GM19395 (cell line): Measurements from ENCODE around the gene PSME1.

ENCODE experiments used
- ATAC-seq: cut with Tn5 transposase; IDR thresholded peaks from one replicate; pipeline ENCODE4 v1.9.1; 2021; ENCODE audit warnings: mild to moderate bottlenecking, moderate library complexity; ENCODE audit not compliant: unreplicated experiment

Gene PSME1

GRCh38 chr14:24167469-24168114 is 31.6 kb downstream of the PSME1 start:
- ATAC-seq: no peak

DNA sequence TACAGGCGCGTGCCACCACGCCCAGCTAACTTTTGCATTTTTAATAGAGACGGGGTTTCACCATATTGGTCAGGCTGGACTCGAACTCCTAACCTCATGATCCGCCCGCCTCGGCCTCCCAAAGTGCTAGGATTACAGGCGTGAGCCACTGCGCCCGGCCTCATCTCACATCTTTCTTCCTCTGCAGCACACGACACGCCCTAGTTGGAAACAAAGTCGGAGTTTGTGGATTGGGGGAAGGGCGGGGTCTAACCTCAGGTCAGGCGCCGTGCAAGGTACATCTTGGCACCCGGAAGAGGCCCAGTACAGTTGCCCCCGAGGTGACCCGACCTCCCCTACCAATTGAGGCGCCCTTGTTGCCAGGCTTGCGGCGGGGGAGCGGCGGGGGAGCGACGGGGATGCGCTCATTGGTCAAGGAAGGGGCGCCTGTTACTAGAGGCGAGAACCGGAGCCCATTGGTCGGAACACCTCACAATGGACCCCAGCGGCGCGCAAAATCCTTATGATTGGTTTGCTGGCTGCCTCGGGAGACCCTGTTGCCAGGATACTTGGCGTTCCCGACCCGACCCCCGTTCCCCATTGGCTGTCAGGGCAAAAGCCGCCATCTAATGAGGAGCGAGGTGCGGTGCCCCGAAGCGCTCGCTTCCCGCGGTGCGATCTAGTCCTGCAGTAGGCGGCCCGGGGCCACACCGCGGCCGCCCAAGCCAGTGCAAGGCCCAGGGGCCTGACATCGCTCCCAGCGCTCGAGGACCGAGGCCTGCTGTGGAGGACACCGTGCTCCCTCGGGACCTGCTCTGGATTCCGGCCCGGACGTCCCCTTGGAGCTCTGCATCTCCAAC is 35.6 kb downstream of the PSME1 start, which contains the start of gene REC8:
TSS of gene REC8 (plus strand) at position 659 of the 839 bp plus-strand sequence. CDS start 473 bp downstream, outside the sequence.
- peak; percentile 83 for ATAC-seq

DNA sequence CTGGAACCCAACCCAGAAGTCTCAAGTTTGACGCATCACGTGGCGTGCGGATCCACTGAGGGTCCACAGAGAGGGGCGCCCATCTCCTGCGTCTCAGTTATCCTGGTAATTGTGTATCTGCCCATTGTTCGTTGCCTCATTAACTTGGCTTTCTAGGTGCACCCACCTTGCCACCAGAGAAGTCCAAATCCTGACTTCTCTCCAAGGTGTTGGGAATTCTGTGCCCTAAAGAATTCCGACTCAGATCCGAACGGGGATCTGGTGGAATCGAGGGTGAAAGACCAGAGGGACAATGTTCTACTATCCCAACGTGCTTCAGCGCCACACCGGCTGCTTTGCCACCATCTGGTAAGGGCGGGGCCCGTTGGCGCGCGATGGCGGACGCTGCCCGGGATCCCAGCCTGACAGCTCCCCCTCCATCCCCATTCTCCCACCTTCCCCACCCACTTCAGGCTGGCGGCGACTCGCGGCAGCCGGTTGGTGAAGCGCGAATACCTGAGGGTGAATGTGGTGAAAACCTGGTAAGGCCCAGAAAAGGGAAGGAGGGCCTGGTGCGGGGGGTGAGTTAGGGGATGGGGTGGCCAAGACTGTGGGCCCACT is 36.4 kb downstream of the PSME1 start:
- peak; percentile 23 for ATAC-seq

GRCh38 chr14:24172871-24173281 is 36.9 kb downstream of the PSME1 start:
- no peak for ATAC-seq

DNA sequence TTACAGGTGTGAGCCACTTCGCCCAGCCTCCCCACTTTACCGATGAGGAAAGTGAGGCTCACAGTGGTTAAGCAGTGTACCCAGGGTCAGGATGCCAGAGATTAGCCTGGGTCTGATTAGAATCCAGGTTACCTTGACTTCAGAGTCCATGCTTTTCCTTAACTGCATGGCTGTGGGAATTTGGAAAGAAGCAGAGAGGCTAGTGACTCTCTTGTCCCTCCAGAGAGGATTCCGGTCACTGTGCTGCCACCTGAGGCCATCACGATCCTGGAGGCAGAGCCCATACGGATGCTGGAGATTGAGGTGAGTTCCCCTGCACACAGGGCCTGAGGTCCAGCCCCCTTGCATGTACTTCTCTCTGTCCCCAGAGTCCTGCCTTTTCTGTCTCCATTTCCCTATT is 40.6 kb downstream of the PSME1 start:
- ATAC-seq: no peak

GRCh38 chr14:24177041-24177825 is 41.2 kb downstream of the PSME1 start:
- ATAC-seq: no peak

DNA sequence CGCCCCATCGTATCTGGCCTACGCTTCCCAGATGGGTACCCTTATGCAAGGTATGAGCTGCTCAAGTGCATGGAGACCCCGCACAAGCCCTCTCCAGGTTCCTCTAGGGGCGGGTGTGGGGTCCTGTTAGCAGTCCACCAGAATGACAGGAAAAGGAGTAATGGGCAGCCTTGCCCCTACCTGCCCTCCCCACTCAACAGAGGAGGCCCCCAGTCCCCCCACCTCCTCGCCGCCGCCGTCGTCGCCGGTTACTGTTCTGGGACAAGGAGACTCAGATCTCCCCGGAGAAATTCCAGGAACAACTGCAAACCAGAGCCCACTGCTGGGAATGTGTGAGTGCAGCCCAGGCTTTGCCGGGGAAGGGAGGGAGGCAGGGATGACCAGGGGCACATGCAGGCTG is 41.9 kb downstream of the PSME1 start:
- no peak for ATAC-seq

DNA sequence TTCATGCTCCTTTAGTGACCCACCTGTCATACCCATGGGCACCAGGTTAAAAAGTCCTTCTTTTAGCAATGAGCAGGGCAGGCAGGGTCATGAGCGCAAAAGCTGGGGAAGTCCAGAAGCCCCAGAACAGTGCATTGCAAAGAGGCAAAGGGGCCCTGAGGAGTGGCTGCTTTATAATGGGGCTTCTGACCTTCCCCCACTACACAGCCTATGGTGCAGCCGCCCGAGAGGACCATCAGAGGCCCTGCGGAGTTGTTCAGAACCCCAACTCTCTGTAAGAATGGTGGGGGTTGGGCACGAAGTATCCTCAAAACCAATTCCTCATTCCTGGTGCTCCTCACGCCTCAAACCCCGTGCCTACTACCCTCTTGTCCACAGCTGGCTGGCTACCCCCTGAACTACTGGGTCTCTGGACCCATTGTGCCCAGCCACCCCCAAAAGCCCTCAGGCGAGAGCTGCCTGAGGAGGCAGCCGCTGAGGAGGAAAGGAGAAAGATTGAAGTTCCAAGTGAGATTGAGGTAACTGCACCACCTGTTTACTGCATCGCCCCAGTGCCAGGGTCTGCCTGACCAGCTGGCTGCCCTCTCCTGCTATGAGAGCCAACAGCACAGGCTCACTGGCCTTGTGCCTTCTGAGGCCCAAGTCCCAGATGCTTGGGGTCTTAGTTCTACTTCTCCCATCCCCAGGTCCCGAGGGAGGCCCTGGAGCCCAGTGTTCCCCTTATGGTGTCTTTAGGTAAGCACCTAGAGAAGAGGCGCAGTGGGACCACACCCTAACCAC is 42.6 kb downstream of the PSME1 start:
- ATAC-seq: no peak

DNA sequence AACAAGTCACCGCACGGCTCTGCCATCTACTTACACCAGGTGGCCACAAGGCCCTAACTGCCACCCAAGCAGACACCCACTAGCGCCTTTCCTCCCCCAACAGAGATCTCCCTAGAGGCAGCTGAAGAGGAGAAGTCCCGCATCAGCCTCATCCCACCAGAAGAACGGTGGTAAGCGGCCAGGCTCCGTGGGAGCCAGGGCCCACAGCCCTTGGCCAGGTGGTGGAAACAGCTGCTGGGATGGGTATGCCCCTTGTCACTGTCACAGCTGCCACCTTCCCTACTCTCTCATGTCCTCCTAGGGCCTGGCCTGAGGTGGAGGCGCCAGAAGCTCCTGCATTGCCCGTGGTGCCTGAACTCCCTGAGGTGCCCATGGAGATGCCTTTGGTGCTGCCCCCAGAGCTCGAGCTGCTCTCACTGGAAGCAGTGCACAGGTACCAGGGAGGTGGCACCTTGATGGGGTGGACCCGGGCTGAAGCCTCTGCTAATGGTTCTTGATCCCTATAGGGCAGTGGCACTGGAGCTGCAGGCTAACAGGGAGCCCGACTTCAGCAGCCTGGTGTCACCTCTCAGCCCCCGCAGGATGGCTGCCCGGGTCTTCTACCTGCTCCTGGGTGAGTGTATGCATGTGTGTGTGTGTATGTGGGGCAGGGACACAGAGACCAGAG is 43.4 kb downstream of the PSME1 start:
- no peak for ATAC-seq

GRCh38 chr14:24179961-24180796 is 44.2 kb downstream of the PSME1 start:
- ATAC-seq: no peak

- no peak for ATAC-seq
These were observed 45.5 kb downstream of the PSME1 start for GRCh38 chr14:24181371-24182077.

DNA sequence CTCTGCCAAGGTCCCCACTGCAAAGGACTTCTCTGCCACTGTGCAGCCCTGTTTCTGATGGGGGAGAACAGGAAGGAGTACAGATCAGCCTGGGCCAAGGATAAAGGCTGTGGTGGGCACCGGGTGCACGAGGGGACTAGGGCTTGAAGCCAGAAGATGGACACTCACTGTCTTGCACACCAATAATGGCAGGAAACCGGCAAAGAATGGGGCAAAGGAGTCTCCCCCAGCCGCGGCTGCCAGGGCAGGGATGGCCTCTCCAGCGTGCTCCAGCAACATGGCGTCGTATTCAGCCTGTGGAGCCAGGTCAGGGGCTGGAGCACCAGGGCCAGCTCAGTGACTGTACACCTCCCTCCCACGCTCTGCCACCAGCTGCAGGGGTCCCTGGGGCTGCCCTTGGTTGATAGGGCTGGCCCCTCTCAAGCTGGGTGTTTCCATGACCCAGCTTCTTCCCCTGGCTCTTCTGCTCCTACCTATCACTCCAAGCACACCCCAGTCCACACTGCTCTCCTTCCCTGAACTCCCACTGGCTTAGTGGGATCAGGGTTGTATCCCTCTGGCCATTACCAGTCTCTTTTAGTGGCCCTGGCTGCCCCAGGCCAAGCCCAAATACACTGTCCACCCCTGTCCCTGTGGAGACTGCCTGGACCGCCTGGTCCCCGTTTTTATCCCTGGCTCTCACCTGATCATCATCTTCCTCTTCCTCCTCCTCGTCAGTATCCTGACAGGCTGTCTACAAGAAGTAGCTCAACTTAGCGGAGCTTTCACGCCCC is 46.3 kb downstream of the PSME1 start:
- ATAC-seq: no peak

DNA sequence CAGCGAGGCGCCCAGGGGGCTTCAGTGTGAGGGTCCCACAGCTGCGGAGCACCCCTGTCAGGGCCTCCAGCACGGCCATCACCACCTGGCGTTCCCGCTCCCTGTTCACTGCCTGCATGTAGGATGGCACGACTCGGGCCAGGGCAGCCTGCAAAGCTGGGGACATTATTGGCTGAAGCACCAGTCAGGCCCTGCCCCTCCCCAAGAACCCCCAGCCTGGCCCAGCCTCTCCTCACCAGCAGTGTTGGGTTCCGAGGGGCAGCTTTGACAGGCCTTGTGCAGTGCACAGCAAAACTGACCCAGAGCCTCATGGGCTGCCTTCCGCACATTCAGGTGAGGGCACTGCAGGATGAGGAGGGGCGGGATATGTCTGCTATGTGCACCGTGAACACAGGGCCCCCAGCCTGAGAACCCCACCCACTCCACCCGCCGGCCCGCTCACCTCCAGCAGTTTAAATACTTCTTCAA is 47.1 kb downstream of the PSME1 start:
- ATAC-seq: no peak

GRCh38 chr14:24184104-24184970 is 48.3 kb downstream of the PSME1 start:
- ATAC-seq: no peak

DNA sequence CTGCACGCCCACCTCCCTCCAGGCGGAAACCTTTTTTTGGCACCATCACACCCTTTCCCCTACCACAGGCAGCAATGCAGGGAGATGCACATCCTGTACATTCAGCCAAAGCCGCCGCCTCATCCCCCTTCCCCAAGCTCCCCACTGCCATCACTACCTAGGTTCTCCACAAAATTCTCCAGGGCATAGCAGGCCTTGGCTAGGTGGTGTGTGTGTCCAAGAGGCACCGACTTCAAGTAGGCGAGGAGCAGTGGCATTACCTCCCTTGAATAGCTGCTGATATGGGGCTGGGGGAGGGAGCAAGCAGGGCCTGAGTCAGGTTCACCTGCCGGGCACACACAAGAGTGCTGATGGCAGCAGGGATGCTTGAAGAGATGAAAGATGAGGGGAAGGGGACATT is 49.0 kb downstream of the PSME1 start:
- ATAC-seq: no peak

DNA sequence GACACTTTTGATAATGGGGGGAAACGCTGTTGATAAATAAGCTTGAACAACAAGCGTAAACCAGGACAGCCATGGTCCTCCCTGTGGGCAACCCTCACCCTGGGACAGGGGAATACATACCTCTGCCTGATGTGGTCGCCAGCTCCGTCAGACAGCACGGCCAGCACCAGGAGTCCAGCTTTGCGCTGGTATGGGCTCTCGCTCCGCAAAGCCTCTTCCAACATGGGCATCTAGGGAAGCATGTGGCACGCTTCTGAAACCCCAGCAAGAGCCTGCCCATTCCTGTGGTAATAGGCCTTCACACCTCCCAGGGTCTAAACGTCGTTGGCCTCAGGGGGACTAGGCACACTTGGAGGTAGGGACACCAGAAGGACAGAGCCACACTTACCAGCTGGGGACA is 49.7 kb downstream of the PSME1 start:
- ATAC-seq: no peak
